Fibroblast of lung (primary cell): ENCODE results near the gene GNAI2. TPM values are rescaled to one million over a fixed set of nuclear protein-coding genes. Genes with fewer than 3 reads are reported as not detected.

Experiments
- DNase-seq, 2 donors: peaks; one replicate each; pipeline versions ENCODE4 v3.0.0 to v3.0.0-alpha.2; 2010; ENCODE audit warnings: low read depth in 2 of 2
- H2AFZ ChIP-seq: 2 replicates; pipeline ENCODE4 v1.5.1; 2012; ENCODE audit warnings: low read length, control low read depth, inconsistent platforms
- H3K27ac ChIP-seq: 2 replicates; pipeline ENCODE4 v1.5.1; 2011; ENCODE audit warnings: low read length, control low read depth; ENCODE audit not compliant: insufficient read depth
- H3K27me3 ChIP-seq: 2 replicates; pipeline ENCODE4 v1.5.1; 2011; ENCODE audit warnings: mild to moderate bottlenecking, low read length; ENCODE audit not compliant: control insufficient read depth, insufficient read depth
- H3K36me3 ChIP-seq: 2 replicates; pipeline ENCODE4 v1.5.1; 2011; ENCODE audit warnings: low read length; ENCODE audit not compliant: control insufficient read depth, insufficient read depth
- H3K4me1 ChIP-seq: 2 replicates; pipeline ENCODE4 v1.5.1; 2011; ENCODE audit warnings: low read length; ENCODE audit not compliant: control insufficient read depth, insufficient read depth; ENCODE audit errors: extremely low read depth
- H3K4me2 ChIP-seq: 2 replicates; pipeline ENCODE4 v1.5.1; 2011; ENCODE audit warnings: low read length, control low read depth; ENCODE audit not compliant: insufficient read depth; ENCODE audit errors: extremely low read depth
- H3K4me3 ChIP-seq, 4 experiments: fragments of 200-600 bp in 1 of 4; sonication (generic) in 1 of 4; replicated peaks in 1 of 4; 2 replicates each; pipeline ENCODE4 v1.5.1; 2011 to 2016; ENCODE audit warnings: low read length in 4 of 4, low read depth in 3 of 4, mild to moderate bottlenecking in 3 of 4, control low read depth in 2 of 4, inconsistent platforms in 1 of 4, mixed read lengths in 1 of 4; ENCODE audit not compliant: insufficient read depth in 1 of 4; ENCODE audit errors: control extremely low read depth in 1 of 4
- H3K79me2 ChIP-seq: 2 replicates; pipeline ENCODE4 v1.5.1; 2012; ENCODE audit warnings: mild to moderate bottlenecking, low read length, inconsistent platforms; ENCODE audit not compliant: control insufficient read depth, insufficient read depth
- H3K9ac ChIP-seq: 2 replicates; pipeline ENCODE4 v1.5.1; 2011; ENCODE audit warnings: mild to moderate bottlenecking, low read length, control low read depth; ENCODE audit not compliant: insufficient read depth
- H3K9me3 ChIP-seq: 2 replicates; pipeline ENCODE4 v1.5.1; 2012; ENCODE audit warnings: low read depth, low read length; ENCODE audit not compliant: control insufficient read depth, insufficient read depth
- H4K20me1 ChIP-seq: 2 replicates; pipeline ENCODE4 v1.5.1; 2011; ENCODE audit warnings: low read length; ENCODE audit not compliant: control insufficient read depth, insufficient read depth; ENCODE audit errors: extremely low read depth
- CTCF ChIP-seq, 2 donors: IDR thresholded peaks in 1 of 2; conservative IDR thresholded peaks in 1 of 2; 1 replicate in 1 of 2; 2 replicates in 1 of 2; pipeline ENCODE4 v1.5.1; 2011 to 2012; ENCODE audit warnings: low read length in 2 of 2, control low read depth in 1 of 2, inconsistent platforms in 1 of 2, low read depth in 1 of 2, mild to moderate bottlenecking in 1 of 2
- EZH2 ChIP-seq: IDR thresholded peaks from 2 replicates; pipeline ENCODE4 v1.5.1; 2012; ENCODE audit warnings: low read length, control low read depth, mild to moderate bottlenecking; ENCODE audit errors: missing control alignments
- polyA plus RNA-seq, 2 donors: library from polyadenylated mRNA; depleted of rRNA in 1 of 2; stranded (reverse) in 1 of 2; unstranded in 1 of 2; fragments of >200 nt; gene quantifications; 2 replicates each; pipeline ENCODE4 v1.2.1, GENCODE V29; 2011 to 2012; ENCODE audit warnings: missing spikeins in 1 of 2
- total RNA-seq: library from RNA; depleted of rRNA; stranded (reverse); fragments of >200 nt; gene quantifications from 2 replicates; pipeline ENCODE4 v1.2.1, GENCODE V29; 2014

Gene GNAI2
- total and polyA plus RNA-seq, 2 donors (not counting 1 experiment from before 2014, with no cell fraction given), result 238 to 704 TPM

- Histone ChIP-seq H3K9ac (no peak overlapping the region), H3K36me3 (no peaks in the 10 kb centered on the region), H2AFZ (no peak overlapping the region), H3K9me3 (no peaks in the 10 kb centered on the region), H3K4me3 (no peak overlapping the region), H3K4me2 (no peak overlapping the region), H4K20me1 (no peaks in the 10 kb centered on the region), H3K79me2 (no peaks in the 10 kb centered on the region), H3K27me3 (no peaks in the 10 kb centered on the region), H3K4me1 (peaks cover 9% of the 10 kb centered on the region), H3K27ac (no peak overlapping the region)
- TF ChIP-seq EZH2 (no peak), CTCF (conservative IDR thresholded peaks at IDR 0.05 in 1 of 2, IDR thresholded peaks at IDR 0.05 in 1 of 2; ENCODE audit: low read depth in 1 of 2, low read length in 2 of 2) (no peak)
- no peak for DNase-seq
Observed at GRCh38 chr3:50275996-50276761, 40.2 kb downstream of the GNAI2 start.

DNA sequence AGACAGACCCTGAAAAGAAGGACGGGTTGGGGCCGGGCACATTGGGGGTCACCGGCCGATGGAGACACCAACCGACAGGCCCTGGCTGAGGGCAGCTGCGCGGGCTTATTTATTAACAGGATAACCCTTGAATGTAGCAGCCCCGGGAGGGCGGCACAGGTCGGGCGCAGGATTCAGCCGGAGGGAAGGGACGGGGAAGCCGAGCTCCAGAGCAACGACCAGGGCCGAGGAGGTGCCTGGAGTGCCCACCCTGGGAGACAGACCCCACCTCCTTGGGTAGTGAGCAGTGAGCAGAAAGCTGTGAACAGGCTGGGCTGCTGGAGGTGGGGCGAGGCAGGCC lies 40.7 kb downstream of the GNAI2 start:
- no peak overlapping the region for H2AFZ ChIP-seq
- no peaks in the 10 kb centered on the region for H3K79me2 ChIP-seq
- no peak overlapping the region for H3K4me3 ChIP-seq
- H3K27me3 ChIP-seq, result no peaks in the 10 kb centered on the region
- no peak overlapping the region for H3K4me2 ChIP-seq
- DNase-seq, result no peak
- no peak overlapping the region for H3K9ac ChIP-seq
- H3K36me3 ChIP-seq, result no peaks in the 10 kb centered on the region
- no peak for TF ChIP-seq EZH2
- TF ChIP-seq CTCF (conservative IDR thresholded peaks at IDR 0.05 in 1 of 2, IDR thresholded peaks at IDR 0.05 in 1 of 2; ENCODE audit: low read depth in 1 of 2, low read length in 2 of 2), result no peak
- H4K20me1 ChIP-seq, result no peaks in the 10 kb centered on the region
- H3K9me3 ChIP-seq, result no peaks in the 10 kb centered on the region
- H3K4me1 ChIP-seq, result peaks cover 5% of the 10 kb centered on the region
- H3K27ac ChIP-seq, result no peak overlapping the region

- no peaks in the 10 kb centered on the region for H3K79me2 ChIP-seq
- no peak overlapping the region for H2AFZ ChIP-seq
- no peak overlapping the region for H3K9ac ChIP-seq
- no peak for DNase-seq
- no peak overlapping the region for H3K4me2 ChIP-seq
- H3K4me3 ChIP-seq, result no peak overlapping the region
- TF ChIP-seq EZH2, result no peak
- TF ChIP-seq CTCF (conservative IDR thresholded peaks at IDR 0.05 in 1 of 2, IDR thresholded peaks at IDR 0.05 in 1 of 2; ENCODE audit: low read depth in 1 of 2, low read length in 2 of 2), result no peak
- no peaks in the 10 kb centered on the region for H3K27me3 ChIP-seq
- no peaks in the 10 kb centered on the region for H3K36me3 ChIP-seq
- no peaks in the 10 kb centered on the region for H3K9me3 ChIP-seq
- no peak overlapping the region for H3K27ac ChIP-seq
- peaks cover under 1% of the 10 kb centered on the region for H3K4me1 ChIP-seq
- H4K20me1 ChIP-seq, result no peaks in the 10 kb centered on the region
Observed at GRCh38 chr3:50278123-50278879, 42.3 kb downstream of the GNAI2 start.
